HG02885 (cell line): Measurements from ENCODE around the gene DTD1.
A peak's percentile ranks its signal among the peaks of the same experiment; 100 is the strongest.

Experiments
- ATAC-seq: cut with Tn5 transposase; IDR thresholded peaks from one replicate; pipeline ENCODE4 v1.9.1; 2021; ENCODE audit warnings: mild to moderate bottlenecking; ENCODE audit not compliant: unreplicated experiment, poor library complexity

DTD1 gene

GRCh38 chr20:18587665-18588573, at the start of gene DTD1:
Gene DTD1, plus strand, starts transcription at chr20:18588054. Its CDS starts 19 bp downstream, at chr20:18588073.
- ATAC-seq = peak; percentile 84

- ATAC-seq = no peak
Observed at GRCh38 chr20:18541741-18542140, 46.1 kb upstream of the DTD1 start.

- ATAC-seq = no peak
Observed at GRCh38 chr20:18543216-18543615, 44.6 kb upstream of the DTD1 start.

GRCh38 chr20:18543932-18544331, 43.9 kb upstream of the DTD1 start:
- ATAC-seq = no peak

GRCh38 chr20:18545566-18545965, 42.3 kb upstream of the DTD1 start:
- no peak for ATAC-seq

- no peak for ATAC-seq
Observed at GRCh38 chr20:18548465-18548864, 39.4 kb upstream of the DTD1 start.

GRCh38 chr20:18553746-18554145, 34.1 kb upstream of the DTD1 start:
- ATAC-seq = no peak

- peak; percentile 99 for ATAC-seq
Observed at GRCh38 chr20:18566892-18567738, 20.7 kb upstream of the DTD1 start, which contains the start of gene SMIM26. Gene SMIM26, plus strand, starts transcription at chr20:18567432. Its CDS starts 47 bp downstream, at chr20:18567479.

GRCh38 chr20:18567739-18568091, 20.1 kb upstream of the DTD1 start:
- ATAC-seq = no peak

GRCh38 chr20:18571009-18571408, 16.8 kb upstream of the DTD1 start:
- ATAC-seq = no peak

GRCh38 chr20:18571578-18571977, 16.3 kb upstream of the DTD1 start:
- no peak for ATAC-seq

- no peak for ATAC-seq
Observed at GRCh38 chr20:18577942-18578341, 9.9 kb upstream of the DTD1 start.

GRCh38 chr20:18578581-18578980, 9.3 kb upstream of the DTD1 start:
- ATAC-seq = no peak

- ATAC-seq = no peak
Observed at GRCh38 chr20:18580012-18580411, 7.8 kb upstream of the DTD1 start.

- ATAC-seq = no peak
Observed at GRCh38 chr20:18585134-18585533, 2.7 kb upstream of the DTD1 start.

- ATAC-seq = peak; percentile 12
Observed at GRCh38 chr20:18588574-18588933, 700 bp downstream of the DTD1 start.

GRCh38 chr20:18589941-18590674, 2.3 kb downstream of the DTD1 start:
- ATAC-seq = no peak

- ATAC-seq = no peak
Observed at GRCh38 chr20:18596270-18596669, 8.4 kb downstream of the DTD1 start.

- no peak for ATAC-seq
Observed at GRCh38 chr20:18609741-18610140, 21.9 kb downstream of the DTD1 start.

GRCh38 chr20:18611492-18611891, 23.6 kb downstream of the DTD1 start:
- no peak for ATAC-seq

GRCh38 chr20:18613553-18613952, 25.7 kb downstream of the DTD1 start:
- ATAC-seq = no peak
